ENCODE measurements around the gene LRMDA.

The LRMDA gene

GRCh38 chr10:75828413-75828812 is 397.0 kb downstream of the LRMDA start:
- Histone ChIP-seq H3K9ac (ENCODE audit: low read length) (no peak overlapping the region), H3K27ac (ENCODE audit: low read depth, low read length) (no peak overlapping the region), H3K36me3 (ENCODE audit: low read length) (no peaks in the 10 kb centered on the region), H2AFZ (ENCODE audit: low read depth, low read length, severe bottlenecking) (no peak overlapping the region), H4K20me1 (ENCODE audit: low read depth, low read length) (no peaks in the 10 kb centered on the region), H3K9me3 (ENCODE audit: insufficient read depth, low read length) (no peaks in the 10 kb centered on the region), H3K4me3 (ENCODE audit: insufficient read depth, low read length, poor library complexity, severe bottlenecking) (no peak overlapping the region), H3F3A (ENCODE audit: insufficient read depth) (no peaks in the 10 kb centered on the region), H3K27me3 (ENCODE audit: low read length) (no peaks in the 10 kb centered on the region; the same call in 1 of the 2 replicates), H3K79me2 (ENCODE audit: insufficient read depth, low read length) (no peaks in the 10 kb centered on the region), H3K4me2 (ENCODE audit: low read depth, low read length, poor library complexity, severe bottlenecking) (no peak overlapping the region), H3K9me2 (replicated peaks; ENCODE audit: insufficient read depth, low read length) (no peaks in the 10 kb centered on the region)
- TF ChIP-seq EZH2phosphoT487 (conservative IDR thresholded peaks at IDR 0.05; ENCODE audit: low read length) = no peak
- TF ChIP-seq CTCF (IDR thresholded peaks at IDR 0.05; ENCODE audit: insufficient read depth, low read length, poor library complexity, severe bottlenecking) = no peak

GRCh38 chr10:75836064-75836463 is 404.6 kb downstream of the LRMDA start:
- TF ChIP-seq EZH2phosphoT487 (conservative IDR thresholded peaks at IDR 0.05; ENCODE audit: low read length) (no peak), CTCF (IDR thresholded peaks at IDR 0.05; ENCODE audit: insufficient read depth, low read length, poor library complexity, severe bottlenecking) (no peak)
- H3K79me2 ChIP-seq (ENCODE audit: insufficient read depth, low read length) = no peaks in the 10 kb centered on the region

GRCh38 chr10:75838486-75838885 is 407.1 kb downstream of the LRMDA start:
- Histone ChIP-seq H3K4me2 (ENCODE audit: low read depth, low read length, poor library complexity, severe bottlenecking) (no peak overlapping the region), H3K79me2 (ENCODE audit: insufficient read depth, low read length) (no peaks in the 10 kb centered on the region), H3F3A (ENCODE audit: insufficient read depth) (no peaks in the 10 kb centered on the region), H3K36me3 (ENCODE audit: low read length) (no peaks in the 10 kb centered on the region), H3K9ac (ENCODE audit: low read length) (no peak overlapping the region), H3K4me3 (ENCODE audit: insufficient read depth, low read length, poor library complexity, severe bottlenecking) (no peak overlapping the region), H2AFZ (ENCODE audit: low read depth, low read length, severe bottlenecking) (no peak overlapping the region), H3K9me3 (ENCODE audit: insufficient read depth, low read length) (no peaks in the 10 kb centered on the region), H3K27me3 (ENCODE audit: low read length) (no peaks in the 10 kb centered on the region), H4K20me1 (ENCODE audit: low read depth, low read length) (no peaks in the 10 kb centered on the region), H3K27ac (ENCODE audit: low read depth, low read length) (no peak overlapping the region), H3K9me2 (replicated peaks; ENCODE audit: insufficient read depth, low read length) (no peaks in the 10 kb centered on the region)
- TF ChIP-seq EZH2phosphoT487 (conservative IDR thresholded peaks at IDR 0.05; ENCODE audit: low read length) = no peak
- no peak for TF ChIP-seq CTCF (IDR thresholded peaks at IDR 0.05; ENCODE audit: insufficient read depth, low read length, poor library complexity, severe bottlenecking)

More at GRCh38 chr10:75836064-75836463, 404.6 kb downstream of the LRMDA start:
- Histone ChIP-seq H3K9ac (ENCODE audit: low read length) (no peak overlapping the region), H3K27me3 (ENCODE audit: low read length) (no peaks in the 10 kb centered on the region), H2AFZ (ENCODE audit: low read depth, low read length, severe bottlenecking) (no peak overlapping the region), H3K4me2 (ENCODE audit: low read depth, low read length, poor library complexity, severe bottlenecking) (no peak overlapping the region), H3K4me3 (ENCODE audit: insufficient read depth, low read length, poor library complexity, severe bottlenecking) (no peak overlapping the region), H3K27ac (ENCODE audit: low read depth, low read length) (no peak overlapping the region), H4K20me1 (ENCODE audit: low read depth, low read length) (no peaks in the 10 kb centered on the region), H3K9me2 (replicated peaks; ENCODE audit: insufficient read depth, low read length) (no peaks in the 10 kb centered on the region), H3K9me3 (ENCODE audit: insufficient read depth, low read length) (no peaks in the 10 kb centered on the region), H3K36me3 (ENCODE audit: low read length) (no peaks in the 10 kb centered on the region), H3F3A (ENCODE audit: insufficient read depth) (no peaks in the 10 kb centered on the region)

Measured in SU-DHL-6 (cell line).